ENCODE results near the gene NEXN. TPM values are rescaled to one million over a fixed set of nuclear protein-coding genes. Genes with fewer than 3 reads are reported as not detected.
"Not testable (repeated sequence)": the region's sequence is repeated elsewhere in the genome, so short reads cannot be mapped to it uniquely, and the experiment has no call there.

The NEXN gene
- total and polyA plus RNA-seq, 9 donors: 57.9 to 291 (median 216) TPM

GRCh38 chr1:77976433-77977076 is 88.1 kb downstream of the NEXN start:
- no peaks in the 10 kb centered on the region for H3K27me3 ChIP-seq (ENCODE audit: control insufficient read depth, insufficient read depth, low read length)
- WGBS (ENCODE audit: insufficient coverage): 66% methylated on average over 9 of the region's 13 CpGs
- peak overlapping the region; percentile 11 for H3K27ac ChIP-seq (ENCODE audit: low read length)
- peaks cover 5% of the 10 kb centered on the region for H3K36me3 ChIP-seq (ENCODE audit: control insufficient read depth, insufficient read depth, low read length)
- H3K9me3 ChIP-seq (replicated peaks; ENCODE audit: control insufficient read depth, low read depth, low read length): no peaks in the 10 kb centered on the region
- peaks cover 17% of the 10 kb centered on the region for H3K4me1 ChIP-seq (ENCODE audit: control insufficient read depth, insufficient read depth, low read length)
- H3K4me3 ChIP-seq (ENCODE audit: low read length): peak overlapping the region; percentile 6
- peak; percentile 9 for DNase-seq

GRCh38 chr1:77977989-77978292 is 89.5 kb downstream of the NEXN start:
- no peak for DNase-seq
- peak overlapping the region; percentile 99 for H3K4me3 ChIP-seq (ENCODE audit: low read length)
- H3K27ac ChIP-seq (ENCODE audit: low read length): peak overlapping the region; percentile 100
- H3K4me1 ChIP-seq (ENCODE audit: control insufficient read depth, insufficient read depth, low read length): peaks cover 17% of the 10 kb centered on the region
- WGBS (ENCODE audit: insufficient coverage): 0% methylated on average over 1 of the region's 5 CpGs
- H3K27me3 ChIP-seq (ENCODE audit: control insufficient read depth, insufficient read depth, low read length): no peaks in the 10 kb centered on the region
- no peaks in the 10 kb centered on the region for H3K9me3 ChIP-seq (replicated peaks; ENCODE audit: control insufficient read depth, low read depth, low read length)
- peaks cover 6% of the 10 kb centered on the region for H3K36me3 ChIP-seq (ENCODE audit: control insufficient read depth, insufficient read depth, low read length)

GRCh38 chr1:77978293-77978968 is 90.0 kb downstream of the NEXN start:
- Histone ChIP-seq H3K27me3 (ENCODE audit: control insufficient read depth, insufficient read depth, low read length) (no peaks in the 10 kb centered on the region), H3K4me3 (ENCODE audit: low read length) (peak overlapping the region; percentile 99), H3K27ac (ENCODE audit: low read length) (peak overlapping the region; percentile 100), H3K4me1 (ENCODE audit: control insufficient read depth, insufficient read depth, low read length) (peaks cover 17% of the 10 kb centered on the region), H3K36me3 (ENCODE audit: control insufficient read depth, insufficient read depth, low read length) (peaks cover 6% of the 10 kb centered on the region), H3K9me3 (replicated peaks; ENCODE audit: control insufficient read depth, low read depth, low read length) (no peaks in the 10 kb centered on the region)
- peak; percentile 97 for DNase-seq
- 0% methylated on average over 14 of the region's 34 CpGs for WGBS (ENCODE audit: insufficient coverage)

GRCh38 chr1:77978969-77979876 is 90.8 kb downstream of the NEXN start, which contains the start of gene FUBP1:
TSS of gene FUBP1 (minus strand) at chr1:77979072. CDS start at chr1:77979004, 68 bp downstream.
- peaks cover 17% of the 10 kb centered on the region for H3K4me1 ChIP-seq (ENCODE audit: control insufficient read depth, insufficient read depth, low read length)
- peak; percentile 100 for DNase-seq
- H3K4me3 ChIP-seq (ENCODE audit: low read length): peak within 1 kb of the TSS; percentile 99
- H3K27me3 ChIP-seq (ENCODE audit: control insufficient read depth, insufficient read depth, low read length): no peaks in the 10 kb centered on the region
- no peaks in the 10 kb centered on the region for H3K9me3 ChIP-seq (replicated peaks; ENCODE audit: control insufficient read depth, low read depth, low read length)
- H3K27ac ChIP-seq (ENCODE audit: low read length): peak within 1 kb of the TSS; percentile 100
- peaks cover 4% of the 10 kb centered on the region for H3K36me3 ChIP-seq (ENCODE audit: control insufficient read depth, insufficient read depth, low read length)
- WGBS (ENCODE audit: insufficient coverage): under 1% methylated on average over 55 of the region's 57 CpGs

GRCh38 chr1:77983352-77983996 is 95.0 kb downstream of the NEXN start:
- not testable (repeated sequence) for DNase-seq; H3K36me3 ChIP-seq (ENCODE audit: control insufficient read depth, insufficient read depth, low read length); H3K27me3 ChIP-seq (ENCODE audit: control insufficient read depth, insufficient read depth, low read length); H3K27ac ChIP-seq (ENCODE audit: low read length); H3K4me1 ChIP-seq (ENCODE audit: control insufficient read depth, insufficient read depth, low read length); H3K4me3 ChIP-seq (ENCODE audit: low read length); H3K9me3 ChIP-seq (replicated peaks; ENCODE audit: control insufficient read depth, low read depth, low read length)
- WGBS (ENCODE audit: insufficient coverage): no CpG with 5 or more reads among the region's 8 CpGs

- Histone ChIP-seq H3K27ac (ENCODE audit: low read length) (no peak overlapping the region), H3K4me3 (ENCODE audit: low read length) (no peak overlapping the region), H3K36me3 (ENCODE audit: control insufficient read depth, insufficient read depth, low read length) (peaks cover 4% of the 10 kb centered on the region), H3K4me1 (ENCODE audit: control insufficient read depth, insufficient read depth, low read length) (peaks cover 6% of the 10 kb centered on the region), H3K9me3 (replicated peaks; ENCODE audit: control insufficient read depth, low read depth, low read length) (no peaks in the 10 kb centered on the region), H3K27me3 (ENCODE audit: control insufficient read depth, insufficient read depth, low read length) (no peaks in the 10 kb centered on the region)
- no peak for DNase-seq
Measured at GRCh38 chr1:77983997-77984355, 95.6 kb downstream of the NEXN start.

GRCh38 chr1:77984629-77985028 is 96.2 kb downstream of the NEXN start:
- H3K27ac ChIP-seq (ENCODE audit: low read length): no peak overlapping the region

GRCh38 chr1:77986810-77987209 is 98.4 kb downstream of the NEXN start:
- DNase-seq: no peak
- Histone ChIP-seq H3K4me3 (ENCODE audit: low read length) (no peak overlapping the region), H3K9me3 (replicated peaks; ENCODE audit: control insufficient read depth, low read depth, low read length) (no peaks in the 10 kb centered on the region), H3K36me3 (ENCODE audit: control insufficient read depth, insufficient read depth, low read length) (peaks cover 4% of the 10 kb centered on the region), H3K27me3 (ENCODE audit: control insufficient read depth, insufficient read depth, low read length) (no peaks in the 10 kb centered on the region), H3K4me1 (ENCODE audit: control insufficient read depth, insufficient read depth, low read length) (no peaks in the 10 kb centered on the region), H3K27ac (ENCODE audit: low read length) (no peak overlapping the region)

More at GRCh38 chr1:77984629-77985028, 96.2 kb downstream of the NEXN start:
- Histone ChIP-seq H3K9me3 (replicated peaks; ENCODE audit: control insufficient read depth, low read depth, low read length) (no peaks in the 10 kb centered on the region), H3K27me3 (ENCODE audit: control insufficient read depth, insufficient read depth, low read length) (no peaks in the 10 kb centered on the region), H3K4me1 (ENCODE audit: control insufficient read depth, insufficient read depth, low read length) (peaks cover 6% of the 10 kb centered on the region), H3K4me3 (ENCODE audit: low read length) (no peak overlapping the region), H3K36me3 (ENCODE audit: control insufficient read depth, insufficient read depth, low read length) (peaks cover 4% of the 10 kb centered on the region)
- WGBS (ENCODE audit: insufficient coverage): no CpG with 5 or more reads among the region's 4 CpGs
- DNase-seq: no peak

GRCh38 chr1:77987919-77988318 is 99.5 kb downstream of the NEXN start:
- no peaks in the 10 kb centered on the region for H3K27me3 ChIP-seq (ENCODE audit: control insufficient read depth, insufficient read depth, low read length)
- H3K27ac ChIP-seq (ENCODE audit: low read length): no peak overlapping the region
- no peak overlapping the region for H3K4me3 ChIP-seq (ENCODE audit: low read length)
- no peak for DNase-seq
- H3K9me3 ChIP-seq (replicated peaks; ENCODE audit: control insufficient read depth, low read depth, low read length): no peaks in the 10 kb centered on the region
- H3K36me3 ChIP-seq (ENCODE audit: control insufficient read depth, insufficient read depth, low read length): peaks cover 7% of the 10 kb centered on the region
- WGBS (ENCODE audit: insufficient coverage): no CpG with 5 or more reads among the region's 2 CpGs
- no peaks in the 10 kb centered on the region for H3K4me1 ChIP-seq (ENCODE audit: control insufficient read depth, insufficient read depth, low read length)

GRCh38 chr1:77989744-77990143 is 101.3 kb downstream of the NEXN start:
- Histone ChIP-seq H3K27me3 (ENCODE audit: control insufficient read depth, insufficient read depth, low read length) (no peaks in the 10 kb centered on the region), H3K4me3 (ENCODE audit: low read length) (no peak overlapping the region), H3K36me3 (ENCODE audit: control insufficient read depth, insufficient read depth, low read length) (peaks cover 9% of the 10 kb centered on the region), H3K4me1 (ENCODE audit: control insufficient read depth, insufficient read depth, low read length) (no peaks in the 10 kb centered on the region), H3K9me3 (replicated peaks; ENCODE audit: control insufficient read depth, low read depth, low read length) (no peaks in the 10 kb centered on the region), H3K27ac (ENCODE audit: low read length) (no peak overlapping the region)
- WGBS (ENCODE audit: insufficient coverage): no CpG with 5 or more reads among the region's 2 CpGs
- DNase-seq: no peak

Measured in muscle of leg (tissue), 11 donors.